ENCODE results near the gene NHSL1. TPM values are rescaled to one million over a fixed set of nuclear protein-coding genes. Genes with fewer than 3 reads are reported as not detected.

Gene NHSL1
- 59.8 TPM for total RNA-seq

DNA sequence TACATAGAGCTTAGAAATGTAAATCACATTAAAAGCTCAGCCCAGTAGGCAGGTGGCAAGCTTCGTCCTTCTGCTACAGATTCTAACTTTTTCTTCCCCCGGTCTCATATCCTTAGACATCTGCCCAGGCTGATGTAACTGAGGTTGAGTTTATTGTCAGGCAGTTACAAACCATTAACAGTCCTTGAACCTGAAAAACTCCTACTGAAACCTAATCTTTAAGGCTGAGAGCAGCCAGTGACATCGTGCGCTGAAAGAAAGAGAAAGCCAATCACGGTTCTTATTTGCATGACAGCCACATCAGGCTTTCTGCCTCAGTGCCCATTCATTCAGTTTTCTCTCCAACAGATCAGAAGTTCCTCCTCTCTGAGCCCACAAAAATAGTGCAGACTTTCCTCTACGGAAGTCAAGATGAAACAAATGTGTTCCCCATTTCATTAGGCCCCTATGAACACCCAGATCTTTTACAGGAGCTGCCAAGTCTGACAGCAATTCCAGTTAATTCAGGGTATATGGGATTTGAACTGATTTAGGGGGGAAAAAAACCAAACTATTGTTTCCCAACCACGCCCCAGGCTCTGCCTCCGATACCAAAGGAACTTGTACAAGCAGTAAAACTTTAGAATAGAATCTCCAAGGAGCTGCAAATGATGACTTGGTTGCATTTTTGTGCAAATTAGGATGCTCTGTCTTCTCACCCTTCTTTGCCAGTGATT is at the start of gene NHSL1:
NHSL1 (minus strand) TSS at position 192 of the 716 bp plus-strand sequence. CDS start 204 bp downstream, outside the sequence.
- peak; percentile 63 for ATAC-seq
- peak; percentile 71 for DNase-seq (ENCODE audit: low spot score)

GRCh38 chr6:138546733-138547185 is 47.5 kb upstream of the NHSL1 start:
- DNase-seq (ENCODE audit: low spot score) (no peak), ATAC-seq (peak; percentile 2)

DNA sequence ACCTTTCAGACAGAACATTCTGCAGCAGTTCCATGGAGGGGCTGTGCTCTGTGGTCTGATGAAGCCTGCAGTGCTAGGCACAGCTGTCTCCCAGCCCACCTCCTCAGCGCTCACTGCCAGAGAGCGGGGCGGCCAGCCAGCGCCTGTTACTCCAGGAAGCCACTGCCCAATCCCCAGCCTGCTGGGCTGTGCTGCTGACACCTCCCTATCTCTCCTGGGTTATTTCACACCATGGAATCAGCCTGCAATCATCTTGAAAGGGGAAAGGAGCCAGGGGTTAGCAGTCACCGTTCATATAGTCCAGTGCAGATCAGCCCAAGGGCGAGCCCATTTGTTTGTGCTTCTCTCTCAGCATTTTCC is 46.3 kb upstream of the NHSL1 start:
- DNase-seq (ENCODE audit: low spot score) (peak; percentile 69), ATAC-seq (peak; percentile 69)

- ATAC-seq (no peak), DNase-seq (ENCODE audit: low spot score) (no peak)
Observed at GRCh38 chr6:138544501-138544900, 45.2 kb upstream of the NHSL1 start.

GRCh38 chr6:138543657-138544056 is 44.4 kb upstream of the NHSL1 start:
- ATAC-seq (no peak), DNase-seq (ENCODE audit: low spot score) (no peak)

GRCh38 chr6:138541823-138542481 is 42.7 kb upstream of the NHSL1 start:
- no peak for ATAC-seq
- DNase-seq (ENCODE audit: low spot score): no peak

GRCh38 chr6:138540468-138540867 is 41.2 kb upstream of the NHSL1 start:
- DNase-seq (ENCODE audit: low spot score): no peak

DNA sequence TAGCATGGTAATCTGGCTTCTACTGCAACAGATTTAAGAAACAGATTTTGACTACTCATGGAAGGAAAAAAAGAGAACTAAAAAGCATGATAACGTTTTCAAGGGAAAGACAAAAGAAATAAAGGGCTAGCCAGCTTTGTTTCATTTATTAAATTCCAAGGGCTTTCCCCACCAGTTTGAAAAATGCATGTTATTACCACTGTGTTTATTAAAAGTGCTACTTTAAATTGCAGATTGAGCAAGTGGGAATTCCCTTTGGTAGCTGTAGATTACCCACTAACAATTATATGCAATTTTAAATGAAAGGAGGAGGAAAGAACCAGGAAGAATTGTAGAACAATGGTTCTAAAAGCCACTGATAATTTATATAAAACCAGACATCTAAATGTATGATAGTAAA is 40.6 kb upstream of the NHSL1 start:
- DNase-seq (ENCODE audit: low spot score) (no peak), ATAC-seq (no peak)

More at GRCh38 chr6:138540468-138540867, 41.2 kb upstream of the NHSL1 start:
- ATAC-seq: no peak

DNA sequence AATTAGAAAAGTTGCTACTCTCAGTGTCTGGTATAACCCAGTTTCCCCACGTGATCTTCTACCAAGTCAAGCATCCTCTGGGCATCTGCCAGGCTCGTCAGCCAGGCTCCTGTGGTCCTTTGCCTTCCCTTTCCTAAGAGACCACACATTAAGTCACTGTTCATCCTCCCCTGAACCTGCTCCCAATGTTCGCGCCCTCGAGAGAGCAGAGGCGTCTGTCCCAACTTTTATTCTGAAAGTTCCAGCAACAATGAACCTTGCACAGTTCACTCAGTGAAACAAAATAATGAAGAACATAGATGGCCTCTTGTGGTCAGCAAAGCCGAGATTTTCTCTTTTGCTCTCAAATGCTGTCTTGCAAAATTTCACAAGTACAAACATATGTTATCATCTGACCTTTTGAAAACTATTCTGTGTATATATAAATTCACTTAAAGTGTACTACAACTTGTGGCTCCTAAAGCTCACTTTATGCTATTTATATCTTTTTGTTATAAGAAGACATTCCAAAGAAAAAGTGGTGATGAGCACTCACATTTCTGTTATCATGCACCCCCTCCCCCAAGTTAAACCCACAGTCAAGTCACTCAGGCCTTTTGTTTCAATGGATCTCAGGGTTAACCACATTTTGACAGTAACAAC is 39.2 kb upstream of the NHSL1 start:
- DNase-seq (ENCODE audit: low spot score): peak; percentile 55
- ATAC-seq: peak; percentile 89

- DNase-seq (ENCODE audit: low spot score): no peak
- ATAC-seq: no peak
Observed at GRCh38 chr6:138537106-138537505, 37.8 kb upstream of the NHSL1 start.

DNA sequence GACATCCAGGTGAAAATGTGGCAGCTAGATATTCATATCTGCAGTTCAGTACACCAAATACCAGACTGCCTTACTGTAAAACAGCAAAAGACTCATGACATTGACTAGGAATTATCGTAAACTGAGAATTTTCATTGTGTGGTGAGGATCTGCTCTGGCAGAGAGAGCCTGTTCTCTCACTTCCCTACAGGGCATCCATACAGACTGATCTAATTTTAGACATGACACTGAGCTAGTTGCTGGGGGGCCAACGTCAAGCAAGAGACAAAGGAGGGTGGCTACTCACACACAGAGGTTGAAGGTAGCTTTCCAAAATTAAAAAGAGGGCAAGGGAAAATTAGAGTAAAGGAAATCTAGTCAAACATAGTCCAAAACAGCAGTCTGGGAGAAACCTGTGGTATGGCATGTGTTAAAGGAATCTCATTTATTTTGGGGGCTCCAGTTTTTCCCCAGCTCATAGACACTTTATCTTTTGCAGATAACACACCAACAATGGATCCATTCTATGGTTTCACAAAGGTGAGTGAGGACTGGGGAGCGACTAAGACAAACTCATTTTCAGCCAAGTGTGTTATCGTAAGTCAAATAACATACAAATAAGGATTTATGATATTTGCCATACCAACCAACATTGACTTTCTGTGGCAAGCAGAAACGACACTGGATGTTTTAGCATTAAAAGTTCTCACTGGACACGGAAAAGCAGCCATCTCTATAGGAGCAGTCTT is 36.6 kb upstream of the NHSL1 start:
- no peak for ATAC-seq
- DNase-seq (ENCODE audit: low spot score): no peak

DNA sequence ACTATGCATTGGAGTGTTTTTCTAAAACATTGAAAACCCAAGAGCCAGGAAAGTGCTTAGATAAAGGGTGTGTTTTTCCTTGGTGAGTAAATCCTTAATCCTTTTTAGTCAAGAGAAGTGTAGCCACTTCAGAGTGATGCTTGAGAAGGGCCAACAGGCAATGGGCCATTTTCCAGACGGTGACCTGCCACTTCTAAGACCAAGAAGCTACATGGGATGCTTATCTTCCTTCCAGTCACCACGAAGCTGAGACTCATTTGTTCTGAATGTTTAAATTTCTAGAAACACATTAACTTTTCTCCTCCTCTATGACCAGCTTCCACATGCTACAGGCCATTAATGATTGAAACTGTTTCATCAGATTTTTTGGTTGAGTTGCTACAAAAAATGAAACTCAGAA is 34.4 kb upstream of the NHSL1 start:
- ATAC-seq: no peak
- no peak for DNase-seq (ENCODE audit: low spot score)

DNA sequence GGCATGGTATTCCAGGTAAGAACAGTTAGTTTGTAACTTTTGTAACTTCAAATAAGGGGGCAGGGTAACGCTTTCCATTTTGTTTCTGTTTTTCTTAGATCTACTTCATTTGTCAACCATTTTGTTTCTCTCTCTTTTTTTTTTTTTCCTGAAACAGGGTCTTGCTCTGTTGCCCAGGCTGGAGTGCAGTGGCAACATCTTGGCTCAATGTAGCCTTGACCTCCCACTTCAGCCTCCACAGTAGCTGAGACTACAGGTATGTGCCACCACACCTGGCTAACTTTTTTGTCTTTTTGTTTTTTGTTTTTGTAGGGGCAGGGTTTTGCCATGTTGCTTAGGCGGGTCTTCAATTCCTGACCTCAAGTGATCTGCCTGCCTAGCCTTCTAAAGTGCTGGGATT is 32.1 kb upstream of the NHSL1 start:
- ATAC-seq (no peak), DNase-seq (ENCODE audit: low spot score) (no peak)

GRCh38 chr6:138529478-138529877 is 30.2 kb upstream of the NHSL1 start:
- DNase-seq (ENCODE audit: low spot score): no peak
- ATAC-seq: no peak

GRCh38 chr6:138528956-138529355 is 29.7 kb upstream of the NHSL1 start:
- DNase-seq (ENCODE audit: low spot score) (no peak), ATAC-seq (no peak)

GRCh38 chr6:138528137-138528536 is 28.8 kb upstream of the NHSL1 start:
- ATAC-seq (no peak), DNase-seq (ENCODE audit: low spot score) (no peak)

DNA sequence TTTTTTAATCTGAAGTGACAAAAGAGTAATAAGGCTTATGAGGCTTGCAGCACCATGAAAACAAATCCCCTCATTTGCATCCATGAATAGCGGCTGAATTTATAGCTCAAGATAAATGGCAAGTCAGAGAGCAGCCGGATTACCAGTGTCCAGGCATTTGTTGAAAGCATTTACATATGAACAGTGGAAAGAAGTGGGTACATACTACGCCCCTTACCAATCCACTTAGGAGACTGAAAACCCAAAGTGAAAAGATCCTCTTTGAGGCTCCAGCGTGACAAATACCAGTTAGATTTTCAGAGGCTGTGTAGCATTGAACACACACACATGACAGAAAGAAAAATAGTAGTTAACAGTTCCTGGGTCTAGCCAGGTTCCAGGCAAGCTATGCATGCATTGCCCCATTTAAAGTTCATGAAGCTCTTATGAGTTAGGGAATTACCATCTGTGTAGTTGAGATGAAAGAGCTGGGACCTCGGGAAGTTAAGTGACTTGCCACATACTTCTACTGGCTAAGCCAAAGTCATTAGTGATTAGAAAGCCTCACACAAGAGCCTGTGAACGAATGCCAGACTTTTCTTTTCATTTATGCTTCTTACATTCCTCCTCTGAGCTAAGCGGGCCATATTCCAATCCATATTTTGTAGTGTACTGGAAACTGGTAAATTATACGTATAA is 28.3 kb upstream of the NHSL1 start:
- ATAC-seq (peak; percentile 21), DNase-seq (ENCODE audit: low spot score) (no peak)

- no peak for DNase-seq (ENCODE audit: low spot score)
- ATAC-seq: peak; percentile 68
Observed at GRCh38 chr6:138526822-138527235, 27.5 kb upstream of the NHSL1 start.

GRCh38 chr6:138525355-138525754 is 26.1 kb upstream of the NHSL1 start:
- DNase-seq (ENCODE audit: low spot score) (no peak), ATAC-seq (no peak)

DNA sequence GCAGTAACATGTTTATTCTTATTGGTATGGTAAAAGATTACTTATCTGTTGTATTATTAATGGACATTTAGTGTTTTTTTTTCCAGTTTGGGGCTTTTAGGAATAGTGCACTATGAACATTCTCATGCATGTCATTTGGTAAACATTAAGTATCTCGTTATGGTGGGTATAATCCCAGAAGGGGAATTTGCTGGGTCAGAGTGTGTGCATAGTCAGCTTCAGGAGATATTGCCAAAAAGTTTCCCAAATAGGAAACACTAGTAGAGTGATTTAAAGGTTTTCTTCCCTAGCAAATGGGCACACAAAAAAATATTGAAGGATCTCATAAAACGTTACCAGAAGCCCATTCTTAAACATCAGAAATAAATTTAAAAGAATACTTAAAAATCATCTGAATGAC is 25.2 kb upstream of the NHSL1 start:
- DNase-seq (ENCODE audit: low spot score): no peak

More for the DNA sequence above, 25.2 kb upstream of the NHSL1 start:
- no peak for ATAC-seq
